G401.6 (cell line): Measurements from ENCODE around the gene DECR2.
"Not testable (repeated sequence)": the region's sequence is repeated elsewhere in the genome, so short reads cannot be mapped to it uniquely, and the experiment has no call there.

ENCODE experiments used
- FAIRE-seq: peaks from 2 replicates; lab custom pipeline; 2012; peaks lifted over from hg19 to GRCh38; lab: Jason Lieb, UNC

The DECR2 gene

DNA sequence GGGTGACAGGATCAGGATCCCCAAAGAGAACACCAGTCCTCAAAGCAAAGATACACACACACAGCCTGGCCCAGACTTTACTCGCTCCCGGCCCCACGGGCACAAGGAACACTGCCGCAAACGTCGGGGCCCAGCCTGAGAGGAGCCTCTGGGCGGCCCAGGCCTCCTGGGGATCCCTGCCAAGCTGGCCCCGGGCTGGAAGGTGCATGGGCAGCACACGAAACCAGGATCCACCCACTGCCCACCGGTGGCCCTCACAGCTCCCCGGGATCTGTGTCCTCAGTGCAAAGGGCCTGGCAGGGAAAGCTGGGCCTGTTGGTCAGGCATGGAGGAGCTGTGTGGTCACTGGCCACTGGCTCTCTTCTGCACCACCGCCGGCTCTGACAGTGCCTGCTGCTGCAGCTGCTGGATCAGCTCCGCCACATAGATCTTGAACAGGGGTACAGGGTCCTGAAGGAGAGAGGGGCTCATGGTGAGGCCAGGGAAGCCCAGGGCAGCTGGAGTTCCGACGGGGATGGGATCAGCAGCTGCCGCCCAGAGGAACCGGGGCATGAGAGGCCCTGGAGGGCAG, 34.3 kb upstream of the DECR2 start:
- no peak for FAIRE-seq

DNA sequence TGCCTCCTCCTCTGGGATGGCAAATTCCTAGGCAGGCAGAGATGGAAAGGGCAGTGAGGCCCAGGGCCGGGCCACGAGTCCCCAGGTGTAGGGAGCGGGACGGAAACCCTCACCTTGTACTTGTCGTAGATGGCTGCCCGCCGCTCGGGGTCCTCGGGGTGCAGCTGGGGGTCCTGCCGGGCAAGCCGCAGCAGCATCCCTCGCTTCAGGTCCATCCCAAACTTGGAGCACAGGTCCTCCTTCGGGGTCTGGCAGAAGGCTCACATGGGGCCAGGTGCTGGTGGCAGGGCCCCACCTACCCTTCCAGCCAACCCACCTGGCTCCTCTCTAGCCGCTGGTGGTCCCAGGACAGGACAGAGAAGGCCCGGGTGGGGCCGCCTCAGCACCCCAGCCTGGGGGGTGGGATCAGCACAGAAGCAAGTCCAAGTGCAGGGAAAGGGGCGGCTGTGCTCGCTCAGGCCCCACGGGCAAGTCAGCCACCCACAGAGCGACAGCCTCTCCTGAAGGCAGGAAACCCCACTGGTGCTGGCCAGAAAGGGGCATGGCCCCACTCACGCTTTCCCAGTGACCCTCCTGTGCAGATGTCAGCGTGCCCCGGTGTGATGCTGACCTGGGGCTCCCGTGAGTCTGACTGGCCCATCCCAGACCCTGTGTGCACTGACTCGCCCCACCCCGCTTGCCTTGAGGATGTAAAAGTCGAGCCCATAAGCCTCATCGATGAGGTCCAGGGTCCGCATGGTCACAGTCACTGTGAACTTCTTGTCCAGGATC, 33.1 kb upstream of the DECR2 start:
- FAIRE-seq = no peak

DNA sequence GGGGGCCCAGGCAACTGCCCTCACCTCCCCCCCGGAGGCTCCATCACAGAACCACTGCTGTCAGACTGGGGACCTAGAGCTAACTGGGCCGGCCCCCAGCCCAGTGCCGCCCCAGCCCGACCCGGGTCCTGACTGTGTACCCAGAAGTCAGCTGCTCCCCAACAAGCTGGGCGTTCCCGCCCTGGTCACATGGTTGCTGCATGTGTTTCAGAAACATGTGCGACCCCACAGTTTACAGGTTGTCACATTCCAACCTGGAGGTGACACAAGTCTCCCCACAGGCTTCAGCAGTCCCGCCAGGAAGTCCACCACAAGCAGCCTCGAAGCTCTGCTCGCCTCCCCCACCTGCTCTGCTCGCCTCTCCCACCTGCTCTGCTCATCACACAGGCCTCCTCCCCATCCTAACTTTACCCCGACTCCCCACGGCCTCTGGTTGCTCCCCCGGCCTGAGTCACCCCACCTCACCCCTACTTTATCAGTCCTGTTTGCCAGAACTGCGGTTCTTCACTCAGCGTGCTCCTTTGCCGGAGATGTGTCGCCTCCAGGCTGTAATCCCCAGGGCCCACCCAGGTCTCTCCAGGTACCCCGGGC, 32.3 kb upstream of the DECR2 start:
- FAIRE-seq = no peak

DNA sequence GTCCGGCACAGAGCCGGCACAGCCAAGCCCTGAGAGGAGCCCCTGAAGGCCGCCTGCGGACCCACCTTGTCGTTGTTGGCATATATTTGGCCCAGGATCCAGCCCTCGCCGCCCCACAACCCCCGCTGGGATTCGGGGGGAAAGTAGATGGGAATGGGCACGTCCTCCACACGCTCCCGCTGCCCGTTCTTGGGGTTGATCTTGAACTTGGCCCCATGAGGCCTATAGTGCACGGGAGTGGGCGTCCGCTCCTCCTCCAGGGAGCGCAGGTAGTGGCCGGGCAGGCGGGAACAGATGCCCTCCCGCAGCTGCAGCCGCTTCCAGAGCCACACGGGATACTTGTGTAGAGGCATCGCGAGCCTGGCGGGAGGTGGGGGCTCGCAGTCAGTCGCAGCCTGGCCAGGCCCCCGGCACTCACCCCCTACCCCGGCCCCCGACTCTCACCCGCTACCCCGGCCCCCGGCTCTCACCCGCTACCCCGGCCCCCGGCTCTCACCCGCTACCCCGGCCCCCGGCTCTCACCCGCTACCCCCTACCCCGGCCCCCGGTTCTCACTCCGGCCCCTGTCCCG, 31.7 kb upstream of the DECR2 start:
- no peak for FAIRE-seq

DNA sequence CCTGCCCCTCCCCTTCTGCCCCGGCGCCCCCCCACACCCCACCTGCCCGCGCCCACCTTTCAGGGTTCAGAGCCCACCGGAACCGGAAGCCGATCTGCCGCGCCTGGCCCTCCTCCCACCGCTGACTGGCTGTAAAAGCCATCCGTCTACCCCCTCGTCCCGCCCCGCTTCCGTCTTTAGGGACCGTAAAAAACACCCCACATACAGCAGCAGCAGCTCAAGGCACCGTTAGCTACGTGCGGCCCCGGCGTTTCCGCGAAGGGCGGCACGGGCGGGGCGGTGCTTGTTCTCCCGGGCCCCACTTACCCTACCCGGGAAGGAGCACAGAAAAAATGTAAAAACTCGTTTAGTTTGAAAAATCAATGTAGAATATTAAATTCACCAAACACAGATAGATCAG, 31.2 kb upstream of the DECR2 start, which contains the start of gene MRPL28:
Gene MRPL28, minus strand, starts transcription at position 96 of the 400 bp plus-strand sequence. CDS start 320 bp downstream, outside the sequence.
- FAIRE-seq = peak; percentile 97

DNA sequence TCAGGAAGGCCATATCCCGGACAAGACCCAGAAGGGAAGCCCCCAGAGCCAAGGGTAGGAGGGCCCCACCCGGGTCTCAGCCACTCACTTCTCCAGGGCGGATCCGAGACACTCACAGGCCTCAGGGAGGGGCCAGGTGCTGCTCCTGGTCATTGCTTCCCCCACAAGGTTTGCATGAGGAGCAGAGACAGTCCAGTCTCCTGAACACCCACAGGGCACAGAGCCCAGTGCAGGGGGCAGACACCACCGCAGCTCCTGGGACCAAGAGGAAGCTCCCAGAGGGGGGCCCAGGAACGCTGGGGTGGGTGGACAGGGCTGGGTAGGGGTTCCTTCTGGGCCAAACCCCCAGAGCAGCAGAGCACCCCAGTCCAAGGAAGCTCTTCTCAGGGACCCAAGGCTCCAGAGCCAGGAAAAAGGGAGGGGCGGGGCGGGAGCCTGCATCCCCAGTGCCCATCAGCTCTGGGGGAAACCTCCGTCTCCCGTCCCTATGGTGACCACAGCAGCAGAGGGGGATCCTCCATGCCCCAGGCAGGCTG, 30.6 kb upstream of the DECR2 start:
- FAIRE-seq = no peak

DNA sequence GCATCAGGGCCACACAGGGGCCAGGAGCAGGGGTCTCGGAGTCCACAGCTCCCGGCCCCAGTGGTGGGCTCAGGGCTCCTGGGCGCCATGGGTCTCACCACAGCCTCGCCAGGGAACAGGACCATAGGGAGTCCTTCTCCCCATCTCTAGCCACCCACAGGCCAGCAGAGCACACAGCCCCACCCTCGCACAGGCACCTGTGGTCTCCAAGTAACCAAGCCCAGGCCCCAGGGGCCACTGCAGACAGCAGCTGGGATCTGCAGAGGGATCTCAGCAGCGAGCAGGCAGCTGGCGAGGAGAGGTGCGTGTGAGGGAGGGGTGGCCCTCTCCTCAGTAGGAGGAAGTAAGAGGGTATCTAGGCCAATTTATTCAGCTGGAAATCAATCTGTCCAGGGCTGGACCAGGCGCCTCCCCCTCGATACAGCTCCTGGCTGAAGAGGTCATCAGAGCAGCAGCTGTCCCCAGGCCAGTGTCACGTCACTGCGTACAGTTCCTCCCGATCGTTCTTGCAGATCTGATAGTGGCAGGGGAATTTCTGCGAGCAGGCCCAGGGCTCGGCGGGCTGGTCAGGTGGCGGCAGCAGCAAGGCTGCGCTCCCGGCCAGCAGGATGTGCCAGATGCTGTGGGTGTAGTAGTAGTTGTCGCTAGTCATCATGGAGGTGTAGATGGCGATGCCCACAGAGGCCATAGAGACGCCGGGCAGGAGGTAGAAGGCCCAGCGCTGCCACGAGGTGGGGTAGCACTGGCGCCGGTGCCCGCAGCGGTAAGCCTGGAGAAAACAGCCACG, 30.0 kb upstream of the DECR2 start:
- FAIRE-seq = no peak

DNA sequence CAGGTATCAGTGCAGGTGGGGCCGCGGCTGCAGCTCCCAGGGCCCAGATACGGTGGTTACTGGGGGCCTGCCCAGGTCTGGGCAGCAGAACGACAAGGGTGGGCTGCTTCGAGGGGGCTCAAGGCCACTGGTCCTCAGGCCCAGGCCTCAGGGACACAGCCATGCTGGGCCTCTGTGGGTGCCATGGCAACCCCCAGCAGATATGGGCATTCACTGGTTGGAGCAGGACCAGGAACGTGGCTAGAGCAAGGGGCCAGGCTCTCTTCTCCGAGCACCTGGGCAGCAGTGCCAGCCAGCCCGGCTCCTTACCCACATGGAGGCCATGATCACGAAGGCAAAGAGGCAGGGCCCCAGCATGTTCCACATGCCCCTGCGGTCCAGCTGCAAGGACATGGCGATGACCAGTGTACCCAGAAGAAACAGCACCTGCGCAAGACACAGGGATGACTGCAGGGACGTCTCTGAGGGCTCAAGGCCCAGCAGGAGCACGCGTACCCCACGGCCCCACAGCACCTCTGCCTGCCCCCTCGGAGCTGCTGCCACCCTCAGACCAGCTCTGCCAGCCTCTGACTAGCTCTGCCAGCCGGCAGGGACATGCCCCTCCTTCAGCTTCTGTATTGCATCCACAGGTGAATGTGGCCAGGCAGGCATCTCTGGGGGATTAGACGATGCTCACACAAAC, 29.2 kb upstream of the DECR2 start:
- FAIRE-seq = no peak

DNA sequence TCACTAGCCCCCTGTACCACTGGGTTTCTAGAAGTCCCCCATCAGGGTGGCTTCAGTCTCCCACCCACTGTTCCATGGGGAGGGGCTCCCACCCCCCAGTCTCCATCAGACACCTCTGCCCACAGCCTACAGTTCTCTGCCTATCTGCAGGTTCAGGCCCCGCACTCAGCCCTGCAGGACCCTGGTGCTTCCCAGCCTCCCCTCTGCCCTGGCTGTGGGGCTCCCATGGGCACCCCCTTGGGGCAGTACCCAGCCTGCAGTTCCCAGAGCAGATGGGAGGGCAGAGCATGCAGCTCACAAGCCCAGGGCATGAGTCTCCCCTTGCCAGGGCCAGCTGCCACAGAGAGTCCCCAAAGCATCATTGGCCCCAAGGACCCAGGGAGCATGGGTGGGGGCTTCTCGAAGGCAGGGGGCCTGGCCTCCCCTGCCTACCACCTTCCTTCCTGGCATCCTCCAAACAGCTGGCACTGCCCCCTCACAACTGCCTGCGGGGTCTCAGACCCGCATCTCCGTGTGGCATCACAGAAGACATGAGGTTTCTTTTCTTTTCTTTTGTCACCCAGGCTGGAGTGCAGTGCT, 28.6 kb upstream of the DECR2 start:
- no peak for FAIRE-seq

DNA sequence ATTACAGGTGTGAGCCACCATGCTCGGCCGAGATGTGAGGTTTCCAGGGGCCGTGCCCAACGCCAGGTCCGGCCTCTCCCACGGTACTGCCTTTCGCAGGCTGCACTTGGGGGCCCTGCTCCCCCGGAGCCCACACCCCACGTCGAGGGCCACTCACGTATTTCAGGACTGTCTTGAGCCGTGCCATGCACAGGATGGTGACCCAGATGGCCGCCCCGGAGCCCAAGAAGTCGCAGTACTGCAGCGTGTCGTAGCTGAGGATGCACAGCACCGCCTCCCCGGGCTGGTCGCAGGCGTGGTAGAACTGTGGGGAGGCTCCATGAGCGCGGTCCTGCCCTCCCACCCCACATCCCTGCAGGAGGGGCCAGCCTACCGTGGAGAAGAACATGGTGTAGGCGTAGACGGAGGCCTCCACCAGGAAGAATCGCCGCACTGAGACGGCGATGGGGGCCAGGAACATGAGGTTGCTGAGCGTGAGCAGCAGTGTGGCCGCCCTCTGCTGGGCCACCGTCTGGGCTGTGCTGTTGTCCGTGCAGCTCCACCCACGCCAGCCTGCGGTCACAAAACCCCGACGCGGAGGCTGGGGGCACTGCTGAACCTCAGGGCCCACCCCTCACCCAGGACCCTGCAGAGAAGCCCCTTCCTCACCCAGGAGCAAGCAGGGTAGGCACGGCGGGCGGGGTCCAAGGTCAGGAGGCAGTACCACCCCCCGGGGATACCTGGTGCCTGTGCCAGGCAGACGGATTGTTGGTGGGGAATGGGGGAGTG, 27.7 kb upstream of the DECR2 start:
- no peak for FAIRE-seq

DNA sequence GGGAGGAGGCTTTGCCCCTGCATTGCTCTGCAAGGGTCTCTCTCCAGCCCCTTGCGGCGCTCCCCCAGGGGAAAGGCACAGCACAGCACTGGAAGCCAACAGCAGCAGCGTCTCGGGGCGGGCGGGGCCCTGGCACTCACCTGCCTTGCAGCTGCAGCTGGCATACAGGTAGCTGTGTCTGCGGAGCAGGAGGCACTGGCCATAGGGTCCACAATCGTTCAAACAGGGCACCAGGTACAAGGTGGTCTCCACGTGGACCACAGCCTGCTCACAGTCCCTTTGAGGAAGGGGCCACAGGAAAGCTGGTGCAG, 27.1 kb upstream of the DECR2 start:
- FAIRE-seq = no peak

DNA sequence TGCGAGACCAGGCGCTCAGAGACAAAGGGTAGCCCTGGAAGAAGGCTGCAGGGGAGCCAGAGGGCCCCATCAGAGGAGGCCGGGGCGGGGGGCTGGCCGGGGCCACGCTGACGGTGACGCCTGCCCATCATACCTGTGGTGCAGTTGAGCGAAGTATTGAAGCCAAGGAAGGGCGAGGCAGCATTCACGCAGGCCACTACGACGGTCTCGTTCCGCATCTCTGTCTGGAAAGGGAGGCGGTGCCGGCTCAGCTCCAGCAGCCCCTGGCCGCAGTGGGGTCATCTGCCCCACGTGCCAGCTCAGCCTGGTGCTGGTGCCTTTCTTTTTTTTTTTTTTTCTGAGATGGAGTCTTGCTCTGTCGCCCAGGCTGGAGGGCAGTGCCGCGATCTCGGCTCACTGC, 26.5 kb upstream of the DECR2 start:
- no peak for FAIRE-seq

DNA sequence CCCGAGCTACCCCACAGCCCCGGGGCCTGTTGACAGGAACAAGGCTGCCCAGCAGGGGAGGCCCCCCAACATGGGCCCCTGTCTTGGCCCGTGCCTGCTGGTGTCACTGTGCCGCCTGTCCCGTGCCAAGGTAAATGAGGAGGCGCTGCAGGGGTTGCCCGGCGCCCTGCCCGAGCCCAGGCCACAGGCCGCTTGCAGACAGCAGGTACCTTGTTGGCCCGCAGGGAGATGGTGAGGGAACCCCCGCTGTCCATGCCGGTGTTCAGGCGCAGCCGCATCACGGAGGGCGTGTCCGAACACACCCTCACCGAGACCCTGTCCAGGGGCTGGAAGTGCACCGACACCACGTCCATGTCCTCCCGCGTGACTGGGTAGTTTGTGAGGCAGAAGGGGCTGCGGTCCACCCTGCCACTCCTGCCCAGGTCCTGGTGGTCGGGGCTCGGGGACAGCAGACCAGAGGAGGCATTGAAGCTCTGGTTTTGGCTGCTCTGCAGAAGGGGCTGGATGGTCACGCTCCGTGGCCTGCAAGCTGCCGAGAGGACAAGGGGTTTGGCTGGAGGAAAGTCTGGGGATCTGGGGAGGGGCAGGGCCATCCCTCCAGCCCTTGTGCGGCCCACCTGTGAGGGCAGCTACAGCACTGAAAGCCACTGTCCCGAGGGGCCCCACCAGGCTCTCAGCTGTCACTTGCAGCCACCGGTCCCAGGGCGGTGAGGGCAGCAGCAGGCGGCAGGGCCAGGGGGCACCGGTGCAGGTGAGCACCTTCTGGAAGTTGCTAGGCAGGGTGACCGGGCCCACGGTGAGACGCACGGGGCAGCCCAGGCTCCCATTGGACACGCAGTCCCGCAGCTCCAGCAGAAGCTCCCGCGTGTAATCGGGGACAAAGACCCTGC, 25.5 kb upstream of the DECR2 start:
- no peak for FAIRE-seq

DNA sequence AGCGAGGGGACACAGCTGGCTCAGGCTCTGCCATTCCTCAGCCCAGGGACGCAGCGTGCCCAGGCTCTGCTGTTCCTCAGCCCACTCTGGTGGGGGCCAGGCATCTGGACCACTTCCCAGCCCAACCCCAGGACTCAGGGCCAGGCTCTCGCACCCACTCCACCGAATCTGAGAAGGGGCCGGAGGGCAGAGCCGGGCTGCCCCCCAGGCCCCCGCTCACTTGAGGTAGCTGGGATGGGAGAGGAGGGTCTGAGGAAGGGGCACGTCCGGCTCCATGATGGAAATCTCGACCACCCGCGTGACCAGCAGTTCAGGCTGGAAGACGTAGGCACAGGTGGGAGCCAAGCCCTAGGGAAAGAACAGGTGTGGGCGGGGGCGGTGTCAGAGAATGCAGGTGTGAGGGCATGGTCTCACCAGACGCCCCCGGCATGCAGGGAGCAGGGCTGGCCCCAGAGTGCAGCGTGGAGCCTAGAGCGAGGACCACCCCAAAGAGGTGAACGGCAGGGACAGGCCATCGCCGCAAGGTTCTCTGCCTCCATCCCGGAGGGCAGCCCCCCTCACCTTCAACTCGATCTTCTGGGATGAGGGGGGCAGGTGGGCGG, 24.8 kb upstream of the DECR2 start:
- FAIRE-seq = no peak

DNA sequence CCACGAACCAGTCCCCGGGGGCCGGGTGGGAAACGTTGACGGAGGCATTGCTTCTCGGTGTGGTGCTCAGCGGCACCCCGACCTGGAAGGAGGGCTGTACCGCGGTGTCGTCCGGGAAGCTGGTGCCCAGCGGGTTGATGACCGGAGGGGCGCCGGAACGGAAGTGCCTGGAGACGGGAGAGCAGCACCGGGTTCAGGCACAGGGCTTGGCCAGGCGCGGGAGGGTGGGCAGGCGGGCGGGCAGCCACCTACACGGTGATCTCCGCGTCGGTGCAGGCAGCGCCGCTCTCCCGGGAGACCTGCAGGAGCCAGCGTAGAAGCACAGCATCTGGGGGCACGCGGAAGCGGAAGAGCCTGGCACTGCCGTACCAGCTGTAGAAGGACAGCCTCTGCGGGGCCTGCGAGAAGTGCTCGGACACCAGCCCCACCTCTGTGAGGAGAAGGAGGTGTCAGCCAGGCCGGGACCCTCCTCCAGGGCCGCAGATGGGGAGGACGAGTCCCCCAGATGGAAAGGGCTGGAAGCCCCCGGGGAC, 24.2 kb upstream of the DECR2 start:
- FAIRE-seq = no peak

DNA sequence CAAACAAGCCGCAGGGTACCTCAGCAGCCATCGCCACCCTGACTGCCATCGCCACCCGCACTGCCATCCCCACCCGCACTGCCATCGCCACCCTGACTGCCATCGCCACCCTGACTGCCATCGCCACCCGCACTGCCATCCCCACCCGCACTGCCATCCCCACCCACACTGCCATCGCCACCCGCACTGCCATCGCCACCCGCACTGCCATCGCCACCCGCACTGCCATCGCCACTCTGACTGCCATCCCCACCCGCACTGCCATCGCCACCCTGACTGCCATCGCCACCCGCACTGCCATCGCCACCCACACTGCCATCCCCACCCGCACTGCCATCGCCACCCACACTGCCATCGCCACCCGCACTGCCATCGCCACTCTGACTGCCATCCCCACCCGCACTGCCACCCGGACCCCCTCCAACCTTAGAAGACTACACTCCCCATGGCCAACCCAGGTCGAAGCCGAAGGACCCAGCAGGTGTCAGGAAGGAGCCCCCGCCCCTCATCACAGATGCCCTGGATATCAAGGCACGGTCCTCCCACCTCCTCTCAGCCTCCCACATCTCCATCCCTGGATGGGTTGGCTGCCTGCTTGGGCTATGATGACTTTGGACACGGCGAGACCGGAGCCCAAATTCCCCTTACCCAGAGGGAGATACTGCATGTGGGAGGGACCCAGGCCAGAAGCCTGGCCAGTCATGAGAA, 23.4 kb upstream of the DECR2 start:
- FAIRE-seq = not testable (repeated sequence)

DNA sequence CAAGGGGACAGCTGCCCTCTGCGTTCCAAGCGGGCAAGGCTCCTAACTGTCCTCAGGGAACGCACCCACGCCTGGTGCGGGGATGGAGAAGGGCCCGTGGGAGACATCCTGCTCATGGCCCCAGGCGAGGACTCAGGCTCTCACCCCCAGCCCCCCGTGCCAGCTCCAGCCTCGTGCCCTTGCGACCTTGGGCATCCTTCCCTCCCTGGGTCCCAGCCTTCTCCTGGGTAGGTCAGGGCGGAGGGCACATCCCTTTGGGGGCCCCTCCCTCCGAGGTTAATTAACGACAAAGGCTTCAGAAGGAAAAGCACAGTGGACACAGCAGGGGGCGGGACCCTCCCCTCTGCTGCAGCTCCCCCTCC, 22.9 kb upstream of the DECR2 start:
- no peak for FAIRE-seq

DNA sequence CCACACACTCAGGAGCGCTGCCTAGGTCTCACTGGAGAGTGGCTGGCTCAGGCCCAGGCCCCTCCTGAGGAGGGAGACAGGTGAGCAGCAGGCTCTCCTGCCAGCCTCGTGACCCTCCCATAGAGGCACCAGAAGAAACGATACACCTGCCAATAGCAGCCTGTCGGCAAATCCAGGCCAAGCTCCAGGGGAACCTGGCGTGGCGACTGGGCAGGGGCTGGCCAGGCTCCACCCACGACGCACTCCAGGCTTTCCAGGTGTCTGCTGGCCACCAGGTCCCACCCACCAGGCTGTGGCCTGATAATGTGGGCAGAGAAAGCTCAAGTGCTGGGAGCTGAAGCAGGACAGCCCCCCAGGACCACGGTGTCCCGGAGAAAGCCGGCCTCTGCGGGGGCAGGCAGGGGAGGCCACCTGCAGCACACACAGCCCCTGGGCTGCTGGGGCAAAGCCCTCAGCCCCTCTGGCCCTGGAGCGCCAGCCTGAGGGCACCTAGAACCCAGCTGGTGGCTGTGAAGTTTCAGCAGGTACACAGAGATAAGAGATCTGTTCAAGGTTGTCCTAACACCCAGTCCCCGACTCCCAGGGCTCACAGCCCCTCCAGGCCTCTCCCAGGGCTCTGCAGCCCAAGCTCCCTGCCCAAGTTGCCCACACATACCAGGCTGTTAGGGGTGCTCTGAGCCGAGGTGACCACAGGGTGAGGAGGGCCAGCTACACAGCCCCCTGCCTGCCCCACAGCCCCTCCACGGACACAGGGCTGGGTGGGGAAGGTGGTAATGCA, 22.3 kb upstream of the DECR2 start:
- no peak for FAIRE-seq
